K562 (cell line): ENCODE measurements around the gene CACNA2D2. TPM values are rescaled to one million over a fixed set of nuclear protein-coding genes. Genes with fewer than 3 reads are reported as not detected.

Source experiments
- CBFB ChIP-seq: sonication (generic); formaldehyde crosslinking; IDR thresholded peaks from 2 replicates; pipeline ENCODE4 v1.4.0; 2020; ENCODE audit warnings: mild to moderate bottlenecking, missing genetic modification reagents
- DDX20 ChIP-seq: fragments of 450-650 bp; IDR thresholded peaks from 2 replicates; pipeline ENCODE4 v1.6.1; 2016; ENCODE audit warnings: missing genetic modification characterization, low read depth, mild to moderate bottlenecking, missing compliant biosample characterization, moderate library complexity
- KAT7 ChIP-seq: sonication (generic); formaldehyde crosslinking; IDR thresholded peaks from 2 replicates; pipeline ENCODE4 v1.8.0; 2022; ENCODE audit warnings: missing genetic modification reagents, mild to moderate bottlenecking, borderline replicate concordance
- L3MBTL2 ChIP-seq: fragments of 450-650 bp; IDR thresholded peaks from 2 replicates; pipeline ENCODE4 v1.6.1; 2016; ENCODE audit warnings: mild to moderate bottlenecking, moderate library complexity
- NFATC3 ChIP-seq: fragments of 450-650 bp; IDR thresholded peaks from 2 replicates; pipeline ENCODE4 v1.6.1; 2017; ENCODE audit warnings: mild to moderate bottlenecking
- OTX1 ChIP-seq: fragments of 450-650 bp; formaldehyde crosslinking; IDR thresholded peaks from 2 replicates; pipeline ENCODE4 v1.4.0; 2022; ENCODE audit warnings: mild to moderate bottlenecking
- PHF8 ChIP-seq: fragments of 200-600 bp; sonication (generic); IDR thresholded peaks from 2 replicates; pipeline ENCODE4 v1.6.1; 2012; ENCODE audit warnings: mixed run types, mild to moderate bottlenecking, inconsistent platforms, low read length, moderate library complexity, borderline replicate concordance
- SMAD3 ChIP-seq: fragments of 450-650 bp; formaldehyde crosslinking; conservative IDR thresholded peaks from 2 replicates; pipeline ENCODE4 v1.4.0; 2020; ENCODE audit warnings: mild to moderate bottlenecking
- ZBTB8A ChIP-seq: fragments of 450-650 bp; IDR thresholded peaks from 2 replicates; pipeline ENCODE4 v1.6.1; 2018; ENCODE audit warnings: mild to moderate bottlenecking, moderate library complexity; ENCODE audit not compliant: partially characterized antibody
- ZSCAN29 ChIP-seq: fragments of 450-650 bp; IDR thresholded peaks from 2 replicates; pipeline ENCODE4 v1.6.1; 2017
- polyA plus RNA-seq, 8 experiments: library from polyadenylated mRNA; depleted of rRNA in 4 of 8; stranded (reverse) in 5 of 8; unstranded in 3 of 8; fragments of >200 nt; fragmentation: Nextera tagmentation in 2 of 8; fragmentation: Illumina TruSeq in 1 of 8; extraction: Ambion mirVana in 2 of 8; extraction: Trizol in 1 of 8; gene quantifications; 2 replicates each; pipeline versions ENCODE4 v1.2.1 to v1.2.3, GENCODE V29; 2011 to 2014; ENCODE audit warnings: inconsistent platforms in 1 of 8, missing spikeins in 1 of 8
- total RNA-seq, 7 experiments: library from RNA; depleted of rRNA in 6 of 7; stranded (reverse); fragments of >200 nt in 6 of 7; fragmentation: Illumina TruSeq in 2 of 7; extraction: Trizol in 2 of 7; gene quantifications; 2 replicates each; pipeline versions ENCODE4 v1.2.1 to v1.2.3, GENCODE V29; 2011 to 2021; ENCODE audit warnings: low replicate concordance in 1 of 7
- TF ChIP-seq, protein P1 (sequence below): fragments of 250-450 bp; sonication (Bioruptor Pico); IDR thresholded peaks from 2 replicates; pipeline ENCODE4 v1.5.1; 2021; ENCODE audit warnings: mild to moderate bottlenecking
- TF ChIP-seq, protein P2 (sequence below): sonication (generic); formaldehyde crosslinking; IDR thresholded peaks from 2 replicates; pipeline ENCODE4 v1.8.0; 2022; ENCODE audit warnings: mild to moderate bottlenecking, missing genetic modification reagents
- TF ChIP-seq, protein P3 (sequence below): fragments of 450-650 bp; IDR thresholded peaks from 2 replicates; pipeline ENCODE4 v1.6.1; 2016; ENCODE audit warnings: low read depth, mild to moderate bottlenecking, moderate library complexity
- TF ChIP-seq, protein P4 (sequence below), 2 experiments: IDR thresholded peaks in 1 of 2; conservative IDR thresholded peaks in 1 of 2; 2 replicates each; pipeline ENCODE4 v1.6.1; 2016; ENCODE audit warnings: low read depth in 2 of 2, mild to moderate bottlenecking in 1 of 2, missing compliant biosample characterization in 1 of 2, missing genetic modification characterization in 1 of 2, moderate library complexity in 1 of 2

CACNA2D2 gene
- total and polyA plus RNA-seq, 9 of the 15 experiments (the other 6 are each of a cell fraction or from before 2014, with no cell fraction given), result 0.11 to 0.58 (median 0.36) TPM; not detected in 2

DNA sequence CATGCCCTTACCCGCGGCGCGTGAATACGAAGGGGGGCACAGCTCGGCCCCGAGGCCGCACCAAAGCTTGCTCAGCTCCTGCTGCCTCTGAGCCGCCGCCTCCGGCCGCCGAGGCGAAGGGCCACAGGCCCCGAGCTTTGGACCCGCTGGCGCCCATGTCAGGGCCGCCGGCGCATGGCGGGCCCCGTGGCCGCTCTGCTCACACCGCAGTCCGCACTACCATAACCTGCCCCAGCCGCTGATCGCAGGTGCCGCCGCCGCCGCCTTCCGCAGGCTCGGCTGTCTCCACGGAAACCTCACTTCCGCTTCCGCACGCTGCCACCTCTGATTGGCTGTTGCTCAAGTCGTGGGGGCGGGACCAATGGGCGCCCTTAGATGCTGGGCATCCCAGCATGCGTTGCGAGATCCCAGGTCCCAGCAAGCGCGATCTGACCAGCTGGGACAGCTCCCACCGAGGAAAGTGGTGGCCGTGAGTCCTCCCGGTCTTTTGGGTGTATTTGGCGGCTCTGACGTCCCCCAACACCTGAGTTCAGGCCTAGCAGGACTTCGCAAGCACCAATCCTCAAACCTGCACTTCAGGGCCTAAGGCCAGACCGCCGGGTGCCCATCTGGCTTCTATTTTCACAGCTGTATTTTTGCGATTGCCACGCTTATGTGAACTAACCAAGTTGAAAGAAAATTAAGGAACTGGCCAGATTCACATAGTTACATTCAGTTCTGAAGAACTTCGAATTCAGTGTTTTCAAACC is 175.3 kb downstream of the CACNA2D2 start, which contains the start of gene TUSC2 (continued):
- TF ChIP-seq DDX20 (tag) (no peak), PHF8 (peak; percentile 73; the same call in 1 of the 2 replicates), ZBTB8A (no peak), SMAD3 (CRISPR knock-in tag) (no peak), L3MBTL2 (peak; percentile 28; the same call in 1 of the 2 replicates), OTX1 (CRISPR knock-in tag) (no peak), ZSCAN29 (no peak), NFATC3 (no peak), CBFB (no peak), KAT7 (CRISPR knock-in tag) (peak; percentile 76; the same call in 1 of the 2 replicates)
- TF ChIP-seq, protein P1, sequence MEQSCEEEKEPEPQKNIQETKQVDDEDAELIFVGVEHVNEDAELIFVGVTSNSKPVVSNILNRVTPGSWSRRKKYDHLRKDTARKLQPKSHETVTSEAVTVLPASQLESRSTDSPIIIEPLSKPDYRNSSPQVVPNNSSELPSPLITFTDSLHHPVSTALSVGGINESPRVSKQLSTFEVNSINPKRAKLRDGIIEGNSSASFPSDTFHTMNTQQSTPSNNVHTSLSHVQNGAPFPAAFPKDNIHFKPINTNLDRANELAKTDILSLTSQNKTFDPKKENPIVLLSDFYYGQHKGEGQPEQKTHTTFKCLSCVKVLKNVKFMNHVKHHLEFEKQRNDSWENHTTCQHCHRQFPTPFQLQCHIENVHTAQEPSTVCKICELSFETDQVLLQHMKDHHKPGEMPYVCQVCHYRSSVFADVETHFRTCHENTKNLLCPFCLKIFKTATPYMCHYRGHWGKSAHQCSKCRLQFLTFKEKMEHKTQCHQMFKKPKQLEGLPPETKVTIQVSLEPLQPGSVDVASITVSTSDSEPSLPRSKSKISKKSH (CRISPR knock-in tag), result no peak
- TF ChIP-seq, protein P2, sequence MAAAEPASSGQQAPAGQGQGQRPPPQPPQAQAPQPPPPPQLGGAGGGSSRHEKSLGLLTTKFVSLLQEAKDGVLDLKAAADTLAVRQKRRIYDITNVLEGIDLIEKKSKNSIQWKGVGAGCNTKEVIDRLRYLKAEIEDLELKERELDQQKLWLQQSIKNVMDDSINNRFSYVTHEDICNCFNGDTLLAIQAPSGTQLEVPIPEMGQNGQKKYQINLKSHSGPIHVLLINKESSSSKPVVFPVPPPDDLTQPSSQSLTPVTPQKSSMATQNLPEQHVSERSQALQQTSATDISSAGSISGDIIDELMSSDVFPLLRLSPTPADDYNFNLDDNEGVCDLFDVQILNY, result no peak
- TF ChIP-seq, protein P3, sequence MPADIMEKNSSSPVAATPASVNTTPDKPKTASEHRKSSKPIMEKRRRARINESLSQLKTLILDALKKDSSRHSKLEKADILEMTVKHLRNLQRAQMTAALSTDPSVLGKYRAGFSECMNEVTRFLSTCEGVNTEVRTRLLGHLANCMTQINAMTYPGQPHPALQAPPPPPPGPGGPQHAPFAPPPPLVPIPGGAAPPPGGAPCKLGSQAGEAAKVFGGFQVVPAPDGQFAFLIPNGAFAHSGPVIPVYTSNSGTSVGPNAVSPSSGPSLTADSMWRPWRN, result no peak
- TF ChIP-seq, protein P4, sequence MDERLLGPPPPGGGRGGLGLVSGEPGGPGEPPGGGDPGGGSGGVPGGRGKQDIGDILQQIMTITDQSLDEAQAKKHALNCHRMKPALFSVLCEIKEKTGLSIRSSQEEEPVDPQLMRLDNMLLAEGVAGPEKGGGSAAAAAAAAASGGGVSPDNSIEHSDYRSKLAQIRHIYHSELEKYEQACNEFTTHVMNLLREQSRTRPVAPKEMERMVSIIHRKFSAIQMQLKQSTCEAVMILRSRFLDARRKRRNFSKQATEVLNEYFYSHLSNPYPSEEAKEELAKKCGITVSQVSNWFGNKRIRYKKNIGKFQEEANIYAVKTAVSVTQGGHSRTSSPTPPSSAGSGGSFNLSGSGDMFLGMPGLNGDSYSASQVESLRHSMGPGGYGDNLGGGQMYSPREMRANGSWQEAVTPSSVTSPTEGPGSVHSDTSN (CRISPR knock-in tag; IDR thresholded peaks at IDR 0.05; ENCODE audit: low read depth), result no peak
- TF ChIP-seq, protein P4 (tag; conservative IDR thresholded peaks at IDR 0.05; ENCODE audit: low read depth), result no peak
